ENCODE data around the gene URAD.

URAD gene

DNA sequence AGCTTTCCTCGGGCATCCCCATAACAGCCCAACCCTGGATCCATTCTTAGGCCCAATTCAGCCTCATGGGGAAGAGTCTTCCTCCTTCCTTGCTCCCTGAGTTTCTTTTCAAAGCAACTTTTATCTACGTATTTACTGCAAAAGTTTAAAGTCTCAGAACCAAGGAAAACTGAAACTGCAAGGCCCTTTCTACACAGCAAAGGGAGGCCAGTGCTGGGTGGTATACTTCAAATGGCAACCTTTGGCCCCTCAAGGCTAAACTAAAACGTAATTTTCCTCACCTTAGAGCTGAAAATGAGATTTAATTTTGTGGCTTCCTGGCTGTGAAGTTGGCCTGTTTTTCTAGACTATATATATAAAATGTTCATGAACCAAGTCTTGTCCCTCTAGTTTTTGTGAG lies 25.0 kb downstream of the URAD start:
- no peak for DNase-seq
- in situ Hi-C loops (cut with MboI; ENCODE audit: low pct_unique_long_range_greater_than_20kb, low sequenced_read_pairs), result no loop called here

DNA sequence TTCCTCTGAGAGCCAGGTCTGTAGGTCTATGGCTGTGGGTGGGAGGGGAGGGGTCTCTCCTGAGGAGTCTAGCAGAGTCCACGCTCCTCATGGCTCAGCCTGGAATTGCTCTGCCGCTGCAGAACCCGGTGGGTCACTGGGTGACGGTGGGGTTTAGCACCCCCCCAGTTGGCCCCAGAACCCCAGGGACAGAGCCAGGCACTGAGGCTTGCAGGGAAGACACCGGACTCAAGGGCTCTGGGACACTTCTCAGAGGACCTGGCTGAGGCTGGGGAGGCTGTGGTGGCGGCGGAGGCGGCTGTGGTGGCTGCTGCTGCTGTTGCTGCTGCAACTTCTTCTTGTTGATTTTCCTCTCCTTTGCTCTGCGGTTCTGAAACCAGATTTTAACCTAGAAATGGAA lies 25.5 kb downstream of the URAD start:
- no peak for DNase-seq
- in situ Hi-C loops (cut with MboI; ENCODE audit: low pct_unique_long_range_greater_than_20kb, low sequenced_read_pairs), result no loop called here

DNA sequence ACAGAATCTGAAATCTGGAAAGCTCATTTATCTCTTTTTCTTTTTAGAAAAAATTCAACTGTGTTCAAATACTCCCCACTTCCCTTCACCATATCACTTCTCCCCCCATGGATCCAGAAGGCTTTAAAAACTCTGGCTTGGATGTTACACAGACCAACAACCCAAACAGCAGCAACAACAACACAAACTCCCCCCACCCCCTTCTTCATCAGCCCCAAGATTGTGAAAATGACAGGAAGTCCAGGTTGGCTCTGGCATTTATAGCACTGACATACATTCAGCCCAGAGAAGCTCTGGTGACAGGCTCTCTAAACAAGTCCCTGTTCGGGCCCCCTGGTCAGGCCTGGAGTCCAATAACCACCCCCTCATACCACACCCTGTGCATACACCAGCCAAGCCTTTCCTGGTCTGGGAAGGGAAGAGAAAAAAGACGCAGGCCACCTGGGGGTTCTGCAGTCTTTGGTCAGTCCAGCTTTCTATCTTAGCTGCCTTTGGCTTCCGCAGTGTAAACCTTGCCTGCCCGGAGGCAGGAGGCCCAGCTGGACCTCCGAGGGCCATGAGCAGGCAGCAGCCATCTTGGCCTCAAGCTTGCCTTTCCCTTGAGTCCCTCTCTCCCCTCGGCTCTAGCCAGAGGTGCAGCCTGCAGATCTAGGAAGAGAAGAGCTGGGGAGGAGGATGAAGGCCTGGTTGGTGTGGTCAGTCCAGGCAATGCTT lies 26.2 kb downstream of the URAD start:
- in situ Hi-C loops (cut with MboI; ENCODE audit: low pct_unique_long_range_greater_than_20kb, low sequenced_read_pairs), result no loop called here
- no peak for DNase-seq

DNA sequence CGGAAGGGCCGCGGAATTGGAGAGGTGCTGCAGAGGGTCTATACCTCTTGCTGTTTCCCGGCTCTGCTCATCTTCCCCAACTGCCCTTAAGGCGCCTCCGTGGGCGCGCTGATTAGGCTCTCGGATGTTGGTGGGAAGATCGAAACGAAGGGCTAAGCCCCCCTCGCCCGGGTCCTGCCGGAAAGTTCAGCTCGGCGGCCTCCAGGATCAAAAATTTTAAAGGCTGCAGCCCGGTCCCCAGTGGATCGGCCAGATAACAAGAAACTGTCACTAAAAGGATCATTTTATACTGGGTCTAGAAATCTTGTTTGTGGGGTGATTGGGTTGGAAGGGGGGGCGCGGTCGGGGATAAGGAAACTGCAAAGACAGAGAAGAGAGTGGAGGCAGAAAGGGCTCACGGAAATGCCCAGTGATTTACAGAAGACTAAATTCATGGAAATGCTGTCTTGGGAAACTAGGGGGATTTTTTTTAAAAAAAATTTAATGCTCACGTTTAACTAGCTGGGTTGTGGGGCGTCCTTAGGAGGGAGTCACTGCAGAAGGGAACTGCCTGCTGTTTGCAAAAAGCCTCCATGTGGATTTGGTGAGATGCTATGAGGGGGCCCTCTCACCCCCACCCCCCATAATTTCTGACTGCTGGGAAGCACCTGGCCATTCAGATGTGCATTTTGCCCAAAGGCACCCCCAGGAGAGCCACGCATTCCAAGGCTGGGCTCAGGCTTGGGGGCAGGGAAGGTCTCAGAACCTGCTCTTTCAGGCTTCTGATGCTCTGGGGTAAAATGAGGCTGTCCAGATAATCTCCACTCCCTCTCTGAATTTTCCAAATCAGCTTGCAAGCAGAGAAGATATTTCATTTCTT lies 27.0 kb downstream of the URAD start:
- in situ Hi-C loops (cut with MboI; ENCODE audit: low pct_unique_long_range_greater_than_20kb, low sequenced_read_pairs), result no loop called here
- no peak for DNase-seq

DNA sequence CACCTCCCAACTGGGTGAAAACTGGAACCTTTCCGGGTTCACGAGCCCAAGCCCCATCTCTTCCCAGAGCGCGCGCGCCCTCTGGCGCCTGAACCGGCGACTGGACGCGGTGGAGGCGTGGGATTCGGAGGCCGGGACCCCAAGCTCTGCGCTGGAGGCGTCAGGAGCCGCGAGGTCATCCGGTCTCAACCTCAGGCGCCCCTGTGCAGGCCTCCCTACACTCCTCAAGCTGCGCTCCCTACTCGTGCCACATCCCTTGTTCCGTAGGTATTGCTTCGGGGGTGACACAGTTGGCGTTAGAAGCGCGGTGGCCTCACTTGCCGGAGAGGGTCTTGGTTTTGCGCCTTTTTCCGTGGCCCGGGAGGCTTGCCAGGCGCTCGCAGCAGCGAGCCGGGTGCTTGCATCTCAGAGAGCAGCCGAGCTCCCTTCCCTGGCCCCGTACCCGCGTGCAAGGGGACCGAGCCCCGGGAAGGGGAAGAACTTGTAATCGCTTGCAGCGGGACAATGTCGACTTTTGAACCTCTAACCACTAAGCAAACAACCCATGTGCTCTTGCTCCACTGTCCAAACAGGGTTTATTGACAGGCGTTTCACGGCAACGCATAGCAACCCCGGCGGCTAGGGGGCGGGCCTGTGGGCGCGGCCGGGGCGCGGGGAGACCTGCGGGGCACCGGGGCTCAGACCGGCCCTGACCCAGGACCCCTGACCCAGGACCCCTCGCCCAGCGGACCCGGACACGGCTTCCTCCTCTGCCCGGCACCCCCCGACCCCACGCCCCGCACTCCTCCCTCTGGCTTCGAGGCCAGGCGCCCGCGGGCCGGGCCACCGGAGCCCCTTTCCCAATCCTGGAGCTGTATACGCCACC lies 27.9 kb downstream of the URAD start:
- DNase-seq, result peak; percentile 18
- in situ Hi-C loops (cut with MboI; ENCODE audit: low pct_unique_long_range_greater_than_20kb, low sequenced_read_pairs), result no loop called here

DNA sequence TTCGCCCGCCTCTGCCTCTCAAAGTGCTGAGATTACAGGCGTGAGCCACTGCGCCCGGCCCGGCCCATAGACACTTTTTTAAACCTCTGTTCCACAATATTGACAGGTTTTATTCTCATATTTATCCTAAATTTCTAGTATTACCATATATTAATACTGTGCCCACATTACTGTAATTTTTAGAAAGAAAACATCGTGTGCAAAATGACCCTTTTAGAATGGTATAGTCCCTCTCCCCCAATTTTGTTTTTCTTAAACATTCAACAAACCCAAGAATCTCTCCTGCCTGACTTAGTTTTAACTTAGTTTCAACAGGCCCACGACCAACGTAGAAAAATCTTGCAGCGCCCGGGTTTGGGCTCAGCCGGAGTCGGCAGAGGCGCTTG lies 28.5 kb downstream of the URAD start:
- in situ Hi-C loops (cut with MboI; ENCODE audit: low pct_unique_long_range_greater_than_20kb, low sequenced_read_pairs), result no loop called here
- DNase-seq, result no peak

DNA sequence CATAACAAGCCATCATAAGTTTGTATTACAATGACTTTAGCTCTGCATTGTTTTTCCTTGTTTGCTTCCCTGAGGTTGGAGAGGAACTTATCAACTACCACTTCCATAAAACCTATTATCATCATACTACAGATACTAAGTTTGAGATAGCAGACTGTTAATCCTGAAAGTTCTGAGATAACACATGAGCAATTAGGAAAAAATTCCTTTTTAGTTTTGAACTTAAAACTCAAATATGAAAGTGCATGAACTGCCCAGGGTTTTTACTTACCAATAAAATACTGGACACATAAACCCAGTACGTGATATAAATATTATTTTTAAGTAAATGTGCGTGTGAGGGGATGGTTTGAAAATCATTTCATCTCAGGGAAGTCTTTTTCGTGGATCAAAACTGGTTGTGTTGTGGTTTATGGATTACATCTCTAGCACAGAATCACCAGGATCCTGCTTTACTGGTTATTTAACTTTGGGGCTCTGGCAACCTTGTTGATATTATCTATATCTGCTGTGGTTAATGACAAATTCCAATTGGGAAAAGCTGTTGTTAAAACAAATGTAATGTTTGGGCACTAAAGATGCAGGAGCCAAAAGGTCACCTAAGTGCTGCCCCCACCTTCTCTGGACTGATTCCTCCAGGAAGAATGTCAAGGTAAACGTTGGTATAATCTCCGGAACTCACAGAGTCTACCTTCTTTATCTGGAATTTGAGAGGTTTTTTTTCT lies 31.8 kb downstream of the URAD start:
- DNase-seq, result no peak
- in situ Hi-C loops (cut with MboI; ENCODE audit: low pct_unique_long_range_greater_than_20kb, low sequenced_read_pairs), result no loop called here

DNA sequence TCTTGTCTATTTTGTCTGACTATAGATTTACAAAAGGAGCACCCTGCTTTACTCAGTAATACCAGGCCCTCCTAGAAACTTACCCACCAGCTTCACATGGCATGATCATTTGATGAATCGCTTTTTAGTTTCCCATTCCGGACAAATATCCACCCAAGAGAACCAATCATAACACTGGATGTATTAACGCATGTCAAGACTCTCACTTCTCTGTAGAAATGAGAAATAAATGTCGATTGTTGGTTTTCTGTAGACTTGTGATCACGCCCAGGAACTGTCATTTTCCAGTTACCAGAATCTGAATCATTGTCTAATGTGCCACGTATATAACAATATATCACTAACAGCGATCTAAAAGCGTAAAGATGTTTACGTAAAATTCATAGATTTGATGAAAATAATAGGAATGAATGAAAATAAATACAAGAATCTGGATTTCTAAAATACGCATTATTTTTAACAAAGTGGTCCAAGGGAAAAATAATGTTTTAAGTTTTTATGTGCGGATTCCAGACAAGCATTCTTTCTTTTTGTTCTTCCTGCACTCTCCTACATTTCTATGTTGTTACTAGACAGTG lies 33.4 kb downstream of the URAD start:
- in situ Hi-C loops (cut with MboI; ENCODE audit: low pct_unique_long_range_greater_than_20kb, low sequenced_read_pairs), result no loop called here
- peak; percentile 9 for DNase-seq

DNA sequence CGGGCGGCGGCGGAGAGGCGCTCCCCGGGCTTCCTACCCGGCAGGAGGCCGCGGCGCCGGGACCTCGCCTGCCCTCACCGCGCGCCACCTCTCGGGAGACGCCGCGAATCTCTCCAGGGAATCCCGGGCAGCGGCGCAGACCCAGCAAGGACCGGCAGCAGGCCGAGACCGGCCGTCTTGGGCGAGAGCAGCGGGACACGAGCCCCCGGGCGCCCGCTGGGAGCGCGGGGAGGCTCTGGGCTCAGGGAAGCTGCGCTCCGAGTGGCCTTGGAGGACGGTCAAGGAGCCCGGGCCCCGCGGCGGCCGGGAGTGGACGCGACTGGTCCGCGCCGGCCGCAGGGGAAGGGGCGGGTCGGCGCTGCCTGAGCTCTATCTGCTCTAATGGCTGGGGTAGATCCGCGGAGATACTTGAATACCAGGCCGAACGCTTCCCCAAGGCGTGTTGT lies 34.1 kb downstream of the URAD start:
- in situ Hi-C loops (cut with MboI; ENCODE audit: low pct_unique_long_range_greater_than_20kb, low sequenced_read_pairs), result no loop called here
- peak; percentile 71 for DNase-seq

DNA sequence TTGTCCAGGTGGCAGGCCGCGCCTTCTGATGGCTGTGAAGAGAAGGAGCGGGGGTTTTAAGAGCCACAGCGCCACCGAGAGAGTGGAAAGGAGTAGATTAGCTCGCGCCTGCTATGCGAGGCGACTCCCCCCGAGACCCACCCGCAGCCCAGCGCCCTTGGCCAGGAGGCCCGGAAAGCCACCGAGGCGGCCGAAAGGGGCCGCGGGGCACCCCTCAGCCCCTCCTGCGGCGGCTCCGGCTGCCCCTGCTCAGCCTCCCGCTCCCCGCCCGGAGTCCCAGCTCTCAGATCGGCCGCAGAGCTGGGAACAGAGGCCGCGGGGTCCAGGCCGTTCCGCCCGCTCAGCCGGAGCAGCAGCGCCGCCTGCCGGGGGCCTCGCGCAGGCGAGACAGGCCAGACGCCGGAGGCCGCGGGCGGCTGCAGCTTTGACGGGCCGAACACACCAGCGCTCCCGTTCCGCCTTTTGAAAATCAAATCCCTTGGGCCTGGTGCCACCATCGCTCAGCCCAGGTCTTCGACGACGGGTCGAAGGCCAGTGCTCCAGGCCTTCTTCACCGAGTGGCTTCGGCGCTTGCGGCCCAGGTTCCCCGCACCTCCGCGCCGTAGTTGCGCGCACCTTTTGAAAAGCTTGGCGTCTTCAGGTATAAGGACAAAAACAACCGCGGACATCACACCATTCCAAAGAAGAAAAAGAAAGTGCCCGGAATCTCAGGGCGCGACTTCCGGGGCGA lies 34.7 kb downstream of the URAD start:
- DNase-seq, result peak; percentile 91
- in situ Hi-C loops (cut with MboI; ENCODE audit: low pct_unique_long_range_greater_than_20kb, low sequenced_read_pairs), result no loop called here

DNA sequence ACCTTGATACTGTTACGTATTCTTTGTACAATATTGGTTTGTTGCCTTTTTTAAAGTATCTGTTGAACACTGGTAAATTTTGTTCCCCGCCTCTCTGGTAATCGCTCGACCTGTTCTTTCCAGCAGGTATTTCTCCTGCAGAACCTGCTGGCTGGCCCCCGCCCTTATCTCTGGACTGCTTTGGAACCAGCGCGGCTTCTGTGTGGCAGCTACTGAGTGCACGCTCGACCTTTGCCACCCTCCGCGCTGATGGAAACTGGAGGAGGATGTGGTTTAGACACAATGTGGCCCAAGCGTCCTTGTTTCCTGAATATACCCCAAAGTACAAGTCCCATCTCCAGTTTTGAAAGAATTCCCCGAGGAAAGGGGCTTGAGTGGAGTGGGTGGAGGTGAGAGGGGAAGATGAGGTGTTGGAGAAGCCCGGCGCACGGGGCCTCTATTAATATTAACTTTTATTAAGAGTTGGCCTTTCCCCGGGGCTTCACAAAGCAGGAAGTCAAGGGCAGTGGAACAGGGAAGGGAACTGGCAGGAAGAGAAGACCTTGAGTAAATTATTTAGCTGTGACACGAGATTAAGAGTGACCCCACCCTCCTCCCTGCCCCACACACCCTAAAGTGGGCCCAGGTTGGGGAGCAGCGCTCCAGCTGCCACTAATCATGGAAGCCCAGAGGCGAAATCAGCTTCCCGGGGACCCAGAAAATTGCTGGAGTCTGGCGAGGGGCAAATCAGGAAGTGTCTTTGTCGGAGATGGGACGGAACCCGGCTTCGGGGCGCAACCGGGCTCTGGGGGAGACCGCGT lies 35.4 kb downstream of the URAD start:
- in situ Hi-C loops (cut with MboI; ENCODE audit: low pct_unique_long_range_greater_than_20kb, low sequenced_read_pairs), result no loop called here

DNA sequence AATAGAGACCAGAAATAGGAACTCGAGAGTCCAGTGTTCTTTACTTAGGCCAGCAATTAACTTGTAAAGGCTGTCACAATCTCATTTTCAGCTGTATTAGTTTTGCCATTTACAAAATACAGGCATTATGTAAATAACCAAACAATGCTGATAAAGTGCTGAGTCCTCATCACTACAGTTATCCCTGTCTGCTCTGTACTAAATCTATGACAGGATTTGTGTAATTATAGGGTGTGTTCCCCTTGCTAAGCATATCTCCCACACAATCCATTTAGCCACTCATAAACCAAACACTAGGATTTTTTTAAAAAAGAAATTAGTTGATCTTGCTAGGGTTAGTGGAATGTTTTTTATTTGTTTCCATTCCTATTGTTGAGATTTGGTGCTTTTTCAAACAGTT lies 45.5 kb downstream of the URAD start:
- no peak for DNase-seq
- in situ Hi-C loops (cut with MboI; ENCODE audit: low pct_unique_long_range_greater_than_20kb, low sequenced_read_pairs), result no loop called here

More for the DNA sequence above, 35.4 kb downstream of the URAD start:
- DNase-seq, result peak; percentile 65

DNA sequence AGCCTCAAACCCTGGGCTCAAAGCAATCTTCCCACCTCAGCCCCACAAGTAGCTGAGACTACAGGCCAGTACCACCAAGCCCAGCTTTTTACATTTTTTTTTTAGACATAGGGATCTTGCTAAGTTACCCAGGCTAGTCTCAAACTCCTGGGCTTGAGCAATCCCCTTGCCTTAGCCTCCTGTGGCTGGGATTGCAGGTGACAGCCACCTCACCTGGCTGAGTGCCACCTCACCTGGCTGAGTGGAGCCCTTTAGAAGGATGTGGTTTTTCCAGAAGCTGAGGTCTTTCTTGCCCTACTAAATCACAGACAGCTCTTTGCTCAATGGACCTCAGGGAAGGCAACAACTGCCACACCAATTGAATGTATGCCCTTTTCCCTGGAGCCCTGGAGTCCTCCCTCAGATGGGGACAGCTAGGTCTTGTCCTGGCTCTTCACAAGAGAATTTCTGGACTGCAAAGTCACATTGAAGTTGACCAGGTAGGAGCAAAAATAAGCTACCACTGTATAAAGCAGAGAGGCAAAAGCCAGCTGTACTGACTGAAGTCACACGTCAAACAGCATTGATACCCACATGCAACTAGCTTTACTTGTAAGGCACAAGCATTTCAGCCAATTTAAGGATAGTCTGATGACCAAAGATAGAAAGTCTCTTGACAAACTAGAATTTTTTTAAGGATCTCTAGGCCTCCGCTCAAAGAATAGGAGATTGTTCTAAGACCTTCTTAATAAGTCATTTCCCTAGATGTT lies 54.7 kb downstream of the URAD start:
- in situ Hi-C loops (cut with MboI; ENCODE audit: low pct_unique_long_range_greater_than_20kb, low sequenced_read_pairs), result no loop called here
- peak; percentile 28 for DNase-seq

DNA sequence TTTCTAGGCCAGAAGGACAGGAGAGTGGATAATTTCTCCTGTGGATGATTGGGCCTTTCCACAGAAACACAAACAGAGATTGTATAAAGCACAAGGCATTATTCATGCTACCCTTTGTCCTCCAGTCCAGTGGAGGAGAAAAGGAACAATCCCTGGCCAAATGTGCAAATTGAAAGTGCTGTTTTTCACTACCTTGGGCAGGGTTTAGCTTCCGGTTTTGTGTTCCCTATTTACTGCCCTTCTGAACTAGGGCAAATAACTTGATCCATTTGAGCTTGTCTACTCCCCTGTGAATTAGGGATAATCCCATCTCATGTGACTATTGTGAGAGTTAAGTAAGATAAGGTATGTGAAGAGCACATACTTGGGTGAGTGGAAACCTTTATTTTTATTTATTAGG lies 55.4 kb downstream of the URAD start:
- in situ Hi-C loops (cut with MboI; ENCODE audit: low pct_unique_long_range_greater_than_20kb, low sequenced_read_pairs), result no loop called here

DNA sequence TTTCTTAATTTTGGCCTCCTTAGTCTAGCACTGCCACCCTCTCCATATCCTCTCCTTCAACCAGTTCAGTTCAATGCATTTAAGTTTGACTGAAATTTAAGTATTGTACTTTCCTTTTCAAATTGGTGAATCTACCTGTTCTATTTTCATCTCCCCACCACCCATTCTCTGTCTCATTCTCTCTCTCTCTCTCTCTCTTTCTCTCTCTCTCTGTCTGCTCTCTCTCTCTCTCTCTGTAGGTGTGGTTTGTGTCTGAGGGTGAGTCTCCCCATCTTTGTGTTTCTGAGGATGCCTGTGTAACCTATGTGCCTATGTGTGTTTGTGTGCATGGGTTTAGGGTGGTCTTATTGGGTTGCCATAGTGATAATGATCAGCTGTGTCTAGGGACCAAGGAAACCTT lies 58.6 kb downstream of the URAD start:
- in situ Hi-C loops (cut with MboI; ENCODE audit: low pct_unique_long_range_greater_than_20kb, low sequenced_read_pairs), result no loop called here
- DNase-seq, result no peak

More for the DNA sequence above, 55.4 kb downstream of the URAD start:
- DNase-seq, result no peak

DNA sequence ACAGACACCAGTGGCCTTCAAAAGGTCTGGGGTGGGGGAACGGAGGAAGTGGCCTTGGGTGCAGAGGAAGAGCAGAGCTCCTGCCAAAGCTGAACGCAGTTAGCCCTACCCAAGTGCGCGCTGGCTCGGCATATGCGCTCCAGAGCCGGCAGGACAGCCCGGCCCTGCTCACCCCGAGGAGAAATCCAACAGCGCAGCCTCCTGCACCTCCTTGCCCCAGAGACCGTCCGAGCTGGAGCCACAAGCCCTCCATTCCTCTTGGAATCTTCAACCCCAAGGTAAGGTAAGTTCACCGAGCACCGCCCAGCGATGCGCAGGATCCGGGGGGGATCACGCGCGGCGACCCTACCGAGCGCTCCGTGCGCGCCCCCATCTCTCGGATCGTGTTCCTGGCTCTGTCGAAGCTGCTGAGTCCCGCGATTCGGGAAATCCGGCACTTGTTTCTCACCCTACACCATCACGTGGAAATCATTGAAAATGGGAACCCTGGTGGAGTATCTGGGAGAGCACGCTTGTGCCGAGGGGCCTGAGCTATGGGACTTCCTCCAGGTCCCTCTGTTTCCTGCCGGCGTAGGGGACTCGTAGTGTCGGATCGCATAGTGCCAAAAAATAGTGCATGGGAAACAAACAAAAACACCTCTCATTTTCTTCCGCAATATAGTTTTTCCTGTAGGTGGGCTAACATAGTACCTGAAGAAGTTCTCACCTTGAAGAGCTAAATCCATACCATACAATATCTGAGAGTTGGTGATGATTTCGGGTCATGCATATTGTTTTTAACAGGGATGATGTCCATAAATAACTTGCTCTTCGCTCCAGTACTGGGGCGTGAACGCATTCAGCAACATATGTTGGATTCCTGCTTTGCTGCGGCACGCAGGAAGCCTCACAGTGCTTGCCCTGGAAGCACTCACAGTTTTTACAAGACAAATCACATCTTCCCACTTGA lies 59.4 kb downstream of the URAD start:
- in situ Hi-C loops (cut with MboI; ENCODE audit: low pct_unique_long_range_greater_than_20kb, low sequenced_read_pairs), result no loop called here
- no peak for DNase-seq
